Skin of body (tissue), 2 donors: ENCODE data around the gene CCDC85C. TPM values are rescaled to one million over a fixed set of nuclear protein-coding genes. Genes with fewer than 3 reads are reported as not detected.

Source experiments
- DNase-seq: peaks from one replicate; lab custom pipeline; 2025; lab: John Stamatoyannopoulos, UW
- total RNA-seq: library from RNA; depleted of rRNA; stranded (reverse); fragments of >200 nt; gene quantifications from one replicate; pipeline ENCODE4 v1.2.3, GENCODE V29; 2014

The CCDC85C gene
- total RNA-seq, 1 donor from 2014 or later = 7.0 TPM

DNA sequence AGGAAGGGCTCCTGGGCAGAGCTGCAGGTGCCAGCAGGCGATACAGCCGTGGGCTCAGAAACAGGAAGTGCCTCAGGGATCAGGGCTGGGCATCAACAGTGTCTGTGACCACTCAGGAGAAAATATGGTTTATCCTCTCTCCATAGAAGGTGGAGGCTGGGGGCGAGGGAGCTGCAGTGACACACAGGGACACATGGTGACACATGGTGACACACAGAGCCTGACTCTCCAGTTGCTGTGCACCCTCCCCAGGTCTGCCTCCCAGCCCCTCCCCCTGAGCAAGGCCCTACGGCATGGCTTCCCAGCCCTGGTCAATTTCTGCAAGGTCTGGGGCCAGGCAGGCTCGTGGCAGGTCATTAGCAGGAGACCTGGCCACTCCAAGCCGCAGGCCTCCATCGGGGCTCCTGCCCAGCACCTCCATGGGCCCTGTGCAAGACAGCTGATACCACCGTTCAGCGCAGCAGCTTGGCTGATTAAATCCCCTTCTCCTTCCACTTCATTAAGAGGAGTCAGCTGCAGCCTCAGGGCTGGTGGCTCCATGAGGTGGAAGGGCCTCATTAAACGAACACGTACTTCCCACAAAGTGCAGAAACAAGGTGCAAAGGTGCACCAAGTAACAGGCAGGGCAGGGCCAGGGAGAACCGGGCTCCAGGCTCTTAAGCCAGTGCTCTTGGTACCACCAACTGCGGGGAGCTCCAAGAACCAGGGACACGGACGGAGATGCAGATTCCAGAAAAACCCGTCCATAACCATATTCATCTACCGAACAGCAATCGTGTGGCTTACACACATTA, 62.1 kb downstream of the CCDC85C start:
- DNase-seq = no peak

DNA sequence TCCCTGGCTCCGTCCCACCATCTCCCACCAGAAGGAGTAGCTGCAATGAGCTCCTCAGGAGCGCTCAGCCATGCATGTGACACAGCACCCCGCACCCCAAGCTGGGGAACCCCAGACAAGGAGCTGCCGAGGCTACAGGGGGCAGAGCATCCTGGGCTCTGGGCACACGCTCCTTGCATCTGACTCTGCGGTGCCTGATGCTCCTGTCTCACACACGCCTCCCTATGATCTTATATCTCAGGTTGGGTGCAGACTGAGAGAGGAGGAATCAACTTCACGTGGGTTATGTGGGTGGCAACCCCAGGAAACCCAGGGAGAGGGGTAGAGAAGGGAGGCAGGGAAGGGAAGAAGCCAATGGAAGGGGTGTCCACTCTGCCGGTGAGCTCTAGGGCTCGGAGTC, 62.8 kb downstream of the CCDC85C start:
- no peak for DNase-seq

DNA sequence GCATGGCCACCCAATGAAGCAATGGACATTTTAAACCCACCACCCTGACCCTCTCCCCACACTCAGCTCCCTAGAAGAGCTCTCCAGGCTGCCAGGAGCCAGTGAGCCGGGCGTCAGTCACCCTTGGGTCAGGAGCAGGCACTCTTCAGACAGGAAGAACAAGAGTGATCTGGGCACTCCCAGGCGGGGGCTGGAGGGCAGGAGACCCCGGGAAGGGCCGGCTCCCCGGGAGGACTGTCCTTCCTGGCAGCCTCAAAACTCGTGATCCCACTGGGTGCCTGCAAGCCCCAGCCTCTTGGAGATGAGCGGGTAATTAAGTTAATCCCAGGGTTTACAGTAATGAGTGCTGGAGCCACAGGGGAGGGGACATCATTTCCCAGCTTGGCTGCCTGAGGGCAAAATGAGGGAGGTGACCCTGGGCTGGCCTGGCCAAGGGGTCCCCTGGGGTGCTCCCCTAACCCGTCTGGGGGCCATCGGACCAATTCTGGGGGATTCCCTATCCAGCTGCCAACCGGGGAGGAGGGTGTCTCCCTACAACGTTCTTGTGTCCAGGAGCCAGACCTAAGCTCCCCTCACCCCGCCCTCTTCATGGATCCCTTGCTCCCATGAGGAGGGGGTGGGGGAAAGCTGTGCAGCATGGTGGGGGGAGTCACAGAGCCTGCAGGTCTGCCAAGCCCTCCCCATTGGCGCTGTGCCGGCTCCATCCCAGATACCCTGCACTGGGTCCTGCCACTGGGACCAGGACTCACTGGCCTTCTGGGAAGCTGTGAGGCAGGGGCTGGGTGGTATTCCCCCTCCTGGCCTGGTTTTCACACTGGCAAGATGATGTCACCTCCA, 63.6 kb downstream of the CCDC85C start:
- no peak for DNase-seq

DNA sequence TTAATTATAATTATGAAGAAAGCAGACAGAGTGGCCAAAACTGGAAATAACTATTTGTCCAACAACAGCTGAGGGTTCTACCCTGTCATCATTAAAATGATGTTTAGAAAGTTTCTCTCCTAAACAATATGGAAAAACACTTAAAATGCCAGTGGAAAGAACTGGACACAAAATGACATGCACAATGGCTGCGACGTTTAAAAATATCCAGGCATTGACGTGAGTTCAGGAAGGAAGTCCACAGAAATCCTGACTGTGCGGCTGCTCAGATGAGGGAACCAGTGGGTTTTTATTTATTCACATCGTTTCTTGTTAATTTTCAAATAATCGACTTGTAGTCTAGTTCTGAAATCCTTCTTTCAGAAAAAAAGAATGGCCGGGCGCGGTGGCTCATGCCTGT, 64.5 kb downstream of the CCDC85C start:
- DNase-seq = no peak

DNA sequence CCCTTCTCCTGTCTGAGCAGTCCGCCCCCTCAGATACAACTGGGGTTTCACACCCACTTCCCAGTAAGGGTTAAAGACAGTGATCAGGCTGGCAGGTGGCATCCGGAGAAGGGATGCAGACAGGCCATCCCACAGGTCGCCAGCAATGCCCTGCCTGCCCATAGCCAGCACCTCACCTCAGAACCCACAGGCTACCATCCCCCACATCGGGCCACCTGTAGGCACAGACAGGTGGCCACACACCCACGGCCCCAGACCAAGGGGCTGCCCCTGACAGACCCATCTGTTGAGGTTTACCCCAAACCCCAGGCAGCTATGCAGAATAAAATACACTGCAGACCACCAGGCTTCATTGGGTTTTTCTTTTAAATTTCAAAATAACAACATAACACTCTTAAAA, 65.3 kb downstream of the CCDC85C start:
- DNase-seq = no peak

DNA sequence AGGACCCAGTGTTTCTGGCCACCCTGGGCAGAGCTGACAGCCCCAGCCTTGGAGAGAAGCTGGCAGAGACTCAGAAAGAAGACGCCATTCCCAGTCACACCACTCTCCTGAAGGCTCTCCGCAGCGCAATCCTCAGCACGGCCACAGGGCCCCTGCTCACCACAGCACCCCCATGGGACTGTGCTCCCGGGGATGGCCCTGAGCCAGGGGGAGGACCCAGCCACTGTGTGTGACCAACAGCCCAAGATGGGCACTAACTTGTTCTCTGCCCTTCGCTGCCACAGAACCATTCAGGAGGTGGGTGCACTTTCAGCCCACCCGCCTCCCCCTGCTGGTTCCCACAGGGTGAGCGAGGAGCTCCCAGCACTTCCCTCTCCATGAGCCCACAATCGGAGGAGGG, 65.7 kb downstream of the CCDC85C start:
- no peak for DNase-seq

DNA sequence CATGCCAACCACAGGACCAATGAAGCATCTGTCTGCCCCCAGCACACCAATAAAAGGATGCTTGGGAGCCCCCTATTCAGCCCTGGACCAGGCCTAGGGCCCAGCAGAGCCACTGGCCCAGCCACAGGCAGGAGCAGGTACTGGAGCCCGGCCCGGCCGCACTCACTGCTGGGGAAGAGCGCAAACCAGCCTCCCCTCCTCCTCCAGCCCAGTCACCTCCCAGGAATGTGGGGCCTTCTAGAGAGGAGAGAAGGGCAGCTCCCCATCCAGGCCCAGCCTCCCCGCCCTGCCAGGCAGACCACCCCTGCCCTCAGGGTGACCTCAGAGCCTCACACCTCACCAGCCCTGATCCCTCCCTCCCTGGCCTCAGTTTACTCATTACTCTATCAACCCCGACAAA, 66.6 kb downstream of the CCDC85C start:
- no peak for DNase-seq

DNA sequence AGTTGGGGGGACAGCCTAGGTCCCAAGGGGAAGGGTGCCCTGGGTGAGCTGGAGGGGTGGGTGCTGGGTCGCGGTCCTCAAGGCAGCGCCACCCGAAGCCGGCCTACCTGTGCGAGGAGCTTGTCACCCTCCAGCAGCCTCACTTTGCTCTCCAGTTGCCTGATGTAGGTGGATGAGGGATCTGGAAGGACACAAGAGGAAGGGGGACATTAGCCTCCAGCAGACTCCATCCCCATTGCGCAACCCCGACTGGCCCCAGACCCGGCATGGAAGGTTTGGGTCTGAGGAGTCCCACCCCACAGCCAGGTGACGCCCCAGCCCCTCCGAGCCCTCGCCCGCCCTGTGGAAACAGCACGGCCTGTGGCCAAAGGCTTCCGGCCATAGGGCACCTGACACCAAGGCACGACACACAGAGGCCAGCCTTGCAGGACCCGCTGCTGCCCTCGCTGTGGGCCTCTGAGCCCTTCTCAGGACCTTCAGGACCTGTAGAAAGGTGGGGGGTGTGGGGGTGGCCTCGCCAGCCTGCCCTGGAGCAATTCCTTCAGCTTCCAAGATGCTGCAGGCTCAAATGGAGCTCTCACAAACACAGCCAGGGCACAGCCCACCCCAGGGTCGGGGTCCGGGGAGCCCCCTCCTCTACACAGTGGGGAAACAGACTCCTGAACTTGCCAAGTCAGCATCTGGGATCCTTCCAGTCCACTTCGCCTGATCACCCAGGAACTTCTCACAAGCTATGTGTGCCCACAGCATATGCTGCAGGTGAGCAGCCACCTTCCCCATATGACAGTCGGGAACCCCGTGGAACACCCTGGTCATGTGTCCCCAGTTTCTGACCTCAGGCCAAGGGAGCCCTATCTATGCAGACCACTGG, 67.9 kb downstream of the CCDC85C start:
- DNase-seq = no peak

DNA sequence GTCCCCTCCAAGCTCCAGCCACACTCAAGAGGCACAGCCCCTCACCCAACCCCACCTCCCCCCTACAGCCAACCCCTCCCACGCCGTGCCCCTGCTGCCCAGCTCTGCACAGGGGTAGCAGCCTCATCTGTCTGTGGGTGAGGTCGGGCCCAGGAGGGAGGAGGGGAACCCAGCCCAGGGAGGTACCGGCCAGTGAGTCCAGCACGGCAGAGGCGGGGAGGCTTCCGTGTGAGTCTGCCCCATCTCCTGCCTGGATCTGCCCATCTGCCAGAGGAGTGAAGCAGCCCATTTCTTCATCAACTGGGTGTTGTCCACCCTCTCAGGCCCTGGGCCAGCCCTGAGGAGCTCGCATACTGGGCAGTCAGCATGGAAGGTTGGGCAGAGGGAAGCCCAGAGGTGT, 68.6 kb downstream of the CCDC85C start:
- no peak for DNase-seq

DNA sequence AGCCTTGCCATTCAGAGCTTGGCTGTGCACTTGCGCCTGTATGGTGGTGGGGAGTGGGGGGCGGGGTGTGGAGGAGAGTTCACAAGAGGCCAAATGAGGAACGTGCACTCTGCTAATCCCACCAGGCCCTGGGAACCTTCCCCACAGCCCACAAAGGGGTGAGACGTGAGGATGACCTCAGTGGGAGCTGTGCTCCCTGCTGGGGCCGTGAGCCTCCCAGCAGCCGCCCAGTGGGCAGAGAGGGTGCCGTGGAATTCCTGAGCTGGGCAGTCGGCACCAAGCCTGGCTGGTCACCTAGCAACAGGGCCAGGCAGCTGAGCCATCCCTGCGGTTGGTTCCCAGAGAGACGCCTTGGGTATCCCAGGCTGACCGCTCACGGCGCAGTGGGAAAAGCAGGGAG, 69.1 kb downstream of the CCDC85C start:
- no peak for DNase-seq

DNA sequence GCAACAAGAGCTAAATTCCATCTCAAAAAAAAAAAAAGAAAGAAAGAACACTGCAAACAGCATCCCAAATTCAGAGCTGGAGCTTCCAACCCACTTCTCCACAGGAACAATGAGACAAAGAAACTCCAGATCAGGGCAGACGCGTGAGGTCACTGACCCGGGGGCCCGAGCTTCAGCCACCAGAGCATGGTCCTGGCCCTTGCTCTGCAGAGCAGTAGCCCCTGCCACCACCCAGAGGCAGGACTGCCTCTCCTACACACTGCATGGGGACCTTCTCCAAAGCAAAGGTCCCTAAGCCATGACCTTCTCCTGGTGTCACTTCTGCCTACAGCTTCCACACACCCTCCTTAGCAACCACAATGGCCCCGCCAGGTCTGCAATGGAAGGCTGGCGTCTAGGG, 69.7 kb downstream of the CCDC85C start:
- no peak for DNase-seq

DNA sequence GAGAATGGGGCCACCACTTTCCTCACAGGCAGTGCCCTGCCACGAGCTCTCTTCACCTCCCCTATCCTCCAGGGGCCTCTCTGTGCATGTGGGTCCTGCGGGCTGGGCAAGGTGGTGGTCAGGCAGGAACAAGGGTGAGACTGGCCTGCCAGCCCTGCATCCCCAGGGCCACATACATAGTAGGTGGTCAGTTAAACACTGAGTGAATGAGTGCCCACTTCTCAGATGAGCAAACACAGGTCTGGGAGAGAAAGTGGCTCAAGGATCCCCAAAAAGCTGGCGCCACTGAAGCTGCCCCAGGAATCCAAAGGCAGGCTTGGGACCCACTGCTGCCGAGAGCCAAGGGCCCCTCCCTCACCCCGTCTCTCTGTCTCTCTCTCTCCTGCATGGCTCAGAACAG, 71.7 kb downstream of the CCDC85C start:
- DNase-seq = no peak

DNA sequence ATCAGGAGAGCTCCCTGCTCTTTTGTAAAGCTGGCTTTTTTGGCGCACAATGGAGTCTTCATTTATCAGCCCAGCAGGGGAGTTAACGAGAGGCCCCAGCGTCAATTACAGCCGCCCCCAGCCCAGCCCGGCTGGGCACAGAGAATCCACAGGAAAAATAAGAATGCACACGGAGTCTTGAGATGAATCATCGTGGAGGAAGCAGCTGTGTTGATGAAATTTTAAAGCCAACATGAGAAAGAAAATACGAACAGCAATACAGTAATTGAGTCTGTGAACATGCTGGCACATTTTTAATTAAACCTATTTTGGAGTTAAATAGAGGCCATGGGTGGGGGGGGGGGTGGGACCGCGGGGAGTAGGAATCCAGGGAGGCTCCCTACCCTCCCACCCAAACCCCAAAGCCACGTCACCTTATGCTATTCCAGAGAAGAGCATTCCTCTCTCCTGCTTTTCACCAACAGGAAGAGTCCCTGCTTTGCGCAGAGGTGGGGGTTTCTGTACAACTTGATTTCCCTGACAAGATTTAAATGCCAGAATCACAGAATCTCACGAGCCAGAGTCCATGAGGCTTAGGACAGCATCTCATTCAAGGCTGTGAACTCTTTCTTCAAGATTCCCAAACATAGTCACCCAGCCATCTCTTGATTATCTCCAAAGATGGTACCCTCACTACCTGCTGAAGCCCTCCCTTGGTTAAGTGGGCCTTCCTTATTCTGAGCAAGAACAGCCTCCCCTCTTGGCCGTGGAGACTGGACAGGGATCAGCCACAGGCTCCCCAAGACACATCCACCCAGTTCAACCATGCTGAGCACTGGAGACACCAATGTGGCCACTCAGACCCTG, 72.5 kb downstream of the CCDC85C start:
- DNase-seq = no peak

DNA sequence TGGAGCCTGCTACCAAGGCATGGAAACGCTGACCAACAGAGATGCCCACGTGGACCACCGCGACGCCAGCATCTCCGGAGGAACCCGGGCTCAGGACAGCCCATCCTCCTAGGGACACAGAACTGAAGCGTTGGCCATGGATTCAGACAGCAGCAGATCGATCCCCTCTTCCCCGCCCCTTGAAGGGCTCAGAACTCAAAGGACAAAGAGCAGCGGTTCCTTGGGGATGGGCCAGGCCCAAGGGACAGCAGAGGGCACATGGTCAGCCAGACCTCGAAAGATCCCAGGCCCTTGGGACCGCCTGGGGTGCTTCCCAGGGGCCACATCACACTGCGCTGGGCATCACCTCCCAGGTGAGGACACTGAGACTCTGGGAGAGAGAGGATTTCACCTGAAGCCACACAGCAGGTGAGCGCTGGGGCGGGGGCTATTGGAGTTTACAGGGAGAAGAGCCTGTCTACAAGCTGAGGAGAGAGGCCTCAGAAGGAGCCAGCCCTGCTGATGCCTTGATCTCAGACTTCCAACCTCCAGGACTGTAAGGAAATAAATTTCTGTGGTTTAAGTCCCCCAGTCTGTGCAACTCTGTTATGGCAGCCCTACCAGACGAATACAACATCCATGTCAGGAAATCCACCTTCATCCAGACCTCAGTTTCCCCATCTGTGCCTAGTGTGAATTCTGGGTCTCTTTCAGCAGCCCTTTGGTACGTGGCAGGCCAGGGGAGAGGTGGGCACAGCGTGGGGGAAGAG, 73.4 kb downstream of the CCDC85C start:
- no peak for DNase-seq

DNA sequence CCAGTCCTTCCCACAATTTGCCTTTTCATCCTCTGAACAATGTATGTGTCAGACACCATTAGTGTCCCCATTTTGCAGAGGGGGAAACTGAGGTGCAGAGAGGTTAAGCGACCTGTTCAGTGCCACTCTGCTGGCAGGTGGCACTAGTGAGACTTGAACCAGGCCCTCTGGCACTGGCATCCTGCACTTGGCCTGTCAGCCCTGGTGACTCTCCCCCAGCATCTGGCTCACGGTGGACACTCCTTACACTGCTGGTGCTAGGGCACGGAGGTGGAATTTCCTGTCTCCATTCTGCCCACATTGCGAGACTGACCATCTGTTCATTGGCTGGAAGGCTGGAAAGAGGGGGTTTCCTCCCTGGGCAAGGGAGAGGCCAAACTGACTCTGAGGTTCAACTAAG, 74.1 kb downstream of the CCDC85C start:
- DNase-seq = no peak

DNA sequence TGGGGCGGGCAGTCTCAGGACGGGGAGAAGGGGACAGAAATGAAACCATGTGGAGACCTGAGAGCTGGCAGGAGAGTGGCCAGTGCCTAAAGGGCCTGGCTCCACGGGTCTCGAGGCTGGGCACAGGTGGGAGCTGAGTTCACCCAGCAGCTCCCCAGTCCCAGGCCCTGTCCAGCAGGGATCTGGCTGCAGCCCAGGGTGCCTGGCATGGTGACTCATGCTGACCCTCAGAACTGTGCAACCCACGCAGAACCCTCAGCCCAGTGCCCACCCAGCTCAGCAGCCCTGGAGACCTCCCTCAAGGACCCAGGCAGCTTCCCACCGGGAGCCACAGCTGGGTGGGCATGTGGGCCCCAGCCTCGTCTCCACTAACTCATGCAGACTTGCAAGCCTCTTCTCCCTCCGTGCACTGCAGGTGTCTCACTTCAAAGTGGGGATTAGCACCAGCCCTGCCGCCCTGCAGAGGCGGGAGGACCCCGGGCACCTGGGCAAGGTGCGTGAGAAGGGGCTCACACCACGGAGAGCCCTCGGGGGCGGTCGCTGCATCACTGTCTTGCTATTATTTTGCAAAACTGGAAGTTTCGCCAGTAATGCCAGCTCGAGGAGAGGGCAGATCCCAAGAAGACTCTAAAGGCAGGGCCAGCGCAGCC, 76.5 kb downstream of the CCDC85C start:
- no peak for DNase-seq

DNA sequence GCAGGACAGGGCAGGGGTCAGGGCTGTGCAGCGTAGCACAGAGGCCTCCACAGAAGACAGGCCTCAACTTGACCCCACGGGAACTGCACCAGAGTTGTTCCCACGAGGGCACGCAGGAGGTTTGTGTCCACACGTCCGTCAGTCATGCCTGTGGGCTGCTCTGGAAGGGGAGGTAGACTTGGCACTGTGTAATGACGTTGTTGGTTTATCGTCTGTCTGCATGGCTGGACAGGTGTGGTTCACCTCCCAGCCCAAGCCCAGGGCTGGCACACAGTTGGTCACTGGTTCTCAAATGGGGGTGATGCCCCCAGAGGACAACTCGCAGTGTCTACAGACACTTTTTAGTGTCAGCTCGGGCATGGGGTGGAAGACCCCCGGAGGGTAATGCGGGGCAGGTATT, 77.0 kb downstream of the CCDC85C start:
- no peak for DNase-seq

DNA sequence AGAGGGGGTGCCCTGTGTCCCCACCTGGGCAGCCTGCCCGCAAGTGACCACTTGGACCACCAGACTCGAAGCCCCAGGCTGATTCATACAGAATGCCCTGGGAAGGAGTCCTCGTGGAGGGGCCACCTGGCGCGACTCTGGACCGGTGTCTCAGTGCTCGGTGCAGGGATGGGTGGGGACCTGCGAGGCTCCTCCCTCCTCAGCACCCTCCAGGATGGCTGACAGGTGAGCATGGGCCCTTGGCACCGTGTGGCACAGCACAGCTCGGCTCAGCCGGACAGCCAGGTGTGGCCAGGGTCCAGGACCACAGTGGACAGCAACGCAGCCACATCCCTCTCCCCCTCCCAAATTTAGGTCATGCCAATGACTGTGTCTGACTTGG, 78.3 kb downstream of the CCDC85C start:
- no peak for DNase-seq

DNA sequence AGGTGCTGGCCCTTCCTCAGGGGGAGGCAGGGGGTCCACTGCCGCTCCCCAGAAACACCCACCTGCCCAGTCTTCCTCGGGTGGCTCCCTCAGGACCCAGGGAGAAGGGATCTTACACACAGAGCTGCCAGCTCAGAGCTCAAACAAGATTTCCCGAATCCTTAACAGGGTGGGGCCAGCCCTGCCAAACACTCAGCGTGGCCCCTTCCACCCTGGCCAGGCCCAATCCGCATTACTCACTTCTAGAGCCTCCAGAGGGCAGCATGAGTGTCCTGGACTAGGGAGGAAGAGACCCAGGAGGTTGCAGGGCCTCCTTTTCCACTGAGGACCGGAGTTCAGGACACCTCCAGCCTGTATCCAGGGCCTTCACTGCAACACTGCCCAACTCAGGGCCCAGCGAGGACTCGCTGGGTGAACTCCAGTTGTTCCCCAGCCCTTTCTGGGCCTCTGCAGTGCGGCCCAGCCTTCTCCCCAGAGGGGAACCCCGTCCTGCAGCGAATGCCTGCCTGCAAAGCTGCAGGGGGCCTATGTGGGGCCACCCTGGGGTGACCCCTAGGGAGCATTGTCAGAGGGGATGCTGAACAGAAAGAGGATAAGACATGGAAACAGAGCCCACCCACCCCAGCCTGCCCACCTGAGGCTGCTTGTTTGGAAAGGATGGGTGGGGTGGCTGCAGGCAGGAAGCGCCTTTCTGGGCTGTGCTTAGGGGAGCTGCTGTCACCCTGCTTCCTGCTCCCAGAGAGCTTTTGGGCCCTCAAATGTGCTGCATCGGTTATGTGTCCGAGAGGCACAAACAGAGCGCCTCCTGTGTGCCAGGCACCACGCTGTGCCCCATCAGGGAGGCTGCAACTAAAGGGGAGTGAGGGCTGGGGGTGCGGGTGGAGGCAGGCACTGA, 79.0 kb downstream of the CCDC85C start:
- DNase-seq = no peak
